Activated T-helper 1 cell treated with anti-CD3 and anti-CD28 coated beads, Interleukin-2, amount 50 U/mL, for 16 hours (primary cell): ENCODE data around the gene SYT8.

Experiments used
- DNase-seq, 2 donors: peaks; one replicate each; pipeline ENCODE4 v3.0.0-alpha.2; 2020; ENCODE audit warnings: low read depth in 1 of 2, low spot score in 1 of 2

Gene SYT8

DNA sequence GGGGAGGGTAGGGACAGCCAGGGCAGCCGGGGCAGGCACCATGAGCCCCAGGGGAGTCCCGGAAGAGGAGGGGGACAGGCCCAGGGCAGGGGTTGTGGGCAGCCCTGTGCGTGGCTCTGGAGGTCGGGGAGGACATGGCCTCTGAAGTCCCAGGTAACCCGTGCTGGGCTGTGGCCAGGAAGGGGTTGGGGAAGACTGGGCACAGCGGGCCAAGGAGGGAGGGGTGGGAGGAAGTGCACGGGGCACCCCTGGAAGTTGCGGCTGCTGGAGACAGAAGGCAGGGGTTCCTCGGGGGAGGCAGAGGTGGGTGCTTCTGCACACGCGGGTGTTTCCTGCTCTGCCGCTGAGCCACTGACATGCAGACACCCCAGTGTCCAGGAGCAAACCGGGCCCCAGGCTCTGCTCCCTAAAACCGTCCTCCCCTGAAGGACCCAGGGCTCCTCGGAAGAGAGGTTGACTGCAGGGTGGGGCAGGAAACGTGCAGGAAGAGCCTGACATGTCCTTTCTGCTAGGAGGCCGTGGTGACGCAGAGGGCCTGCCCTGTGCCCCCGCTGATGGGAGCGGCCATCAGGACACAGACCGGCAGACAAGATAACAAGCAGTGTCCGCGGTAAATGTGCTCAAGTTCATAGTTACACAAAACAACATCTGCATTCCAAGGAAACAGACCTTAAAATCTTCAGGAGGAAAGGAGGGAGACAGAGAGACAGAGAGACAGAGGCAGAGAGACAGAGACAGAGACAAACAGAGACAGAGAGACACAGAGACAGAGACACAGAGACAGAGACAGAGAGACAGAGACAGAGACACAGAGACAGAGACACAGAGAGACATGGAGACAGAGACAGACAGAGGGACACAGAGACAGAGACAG, 9.7 kb downstream of the SYT8 start:
- no peak for DNase-seq

DNA sequence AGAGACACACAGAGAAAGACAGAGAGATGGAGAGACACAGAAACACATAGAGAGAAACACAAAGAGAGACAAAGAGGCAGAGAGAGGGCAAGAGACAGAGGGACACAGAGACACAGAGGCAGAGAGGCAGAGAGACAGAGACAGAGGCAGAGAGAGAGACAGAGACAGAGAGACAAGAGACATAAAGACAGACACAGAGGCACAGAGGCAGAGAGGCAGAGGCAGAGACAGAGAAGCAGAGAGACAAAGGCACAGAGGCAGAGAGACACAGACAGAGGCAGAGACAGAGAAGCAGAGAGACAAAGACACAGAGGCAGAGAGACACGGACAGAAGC, 10.3 kb downstream of the SYT8 start:
- DNase-seq = no peak

DNA sequence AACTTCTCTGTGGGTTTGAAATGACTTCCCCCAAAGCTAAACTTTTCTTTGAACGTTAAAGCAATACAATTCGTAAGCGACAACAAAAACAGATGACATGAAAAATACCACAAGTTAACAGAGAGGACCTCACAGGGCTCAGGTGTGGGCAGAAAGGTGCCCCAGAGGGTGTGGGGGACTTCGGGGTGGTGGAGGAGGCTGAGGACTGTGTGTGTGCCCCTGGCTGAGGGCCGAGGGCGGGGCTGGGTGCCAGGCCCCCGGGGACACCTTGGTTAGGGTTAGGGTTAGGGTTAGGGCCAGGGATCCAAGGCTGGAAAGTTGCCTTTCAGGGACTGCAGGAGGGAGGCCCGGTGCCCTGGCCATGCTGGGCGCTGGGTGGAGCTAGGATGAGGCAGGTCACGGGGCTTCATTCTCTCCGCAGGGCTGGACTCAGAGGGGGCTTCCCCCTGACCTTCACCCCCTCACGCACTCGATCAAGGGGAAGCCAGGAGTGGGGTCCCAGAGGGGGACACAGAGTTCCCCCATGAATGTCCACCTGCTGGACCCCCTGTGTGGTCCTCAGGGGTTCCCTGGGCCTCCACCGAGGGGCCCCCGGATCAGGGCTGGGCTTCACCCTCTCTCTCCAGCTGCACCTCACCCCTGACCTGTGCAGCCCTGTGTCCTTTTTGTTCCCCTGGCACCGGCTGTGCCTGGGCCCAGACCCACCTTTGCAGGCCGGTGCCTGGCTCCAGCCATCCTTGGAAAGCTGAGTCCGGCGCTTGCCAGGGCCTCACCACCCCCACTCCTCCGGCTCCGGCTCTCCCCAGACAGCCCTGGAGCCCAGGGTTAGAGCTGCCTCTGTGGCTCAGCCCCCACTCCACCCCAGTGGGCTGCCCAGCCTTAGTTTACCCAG, 11.0 kb downstream of the SYT8 start:
- no peak for DNase-seq

DNA sequence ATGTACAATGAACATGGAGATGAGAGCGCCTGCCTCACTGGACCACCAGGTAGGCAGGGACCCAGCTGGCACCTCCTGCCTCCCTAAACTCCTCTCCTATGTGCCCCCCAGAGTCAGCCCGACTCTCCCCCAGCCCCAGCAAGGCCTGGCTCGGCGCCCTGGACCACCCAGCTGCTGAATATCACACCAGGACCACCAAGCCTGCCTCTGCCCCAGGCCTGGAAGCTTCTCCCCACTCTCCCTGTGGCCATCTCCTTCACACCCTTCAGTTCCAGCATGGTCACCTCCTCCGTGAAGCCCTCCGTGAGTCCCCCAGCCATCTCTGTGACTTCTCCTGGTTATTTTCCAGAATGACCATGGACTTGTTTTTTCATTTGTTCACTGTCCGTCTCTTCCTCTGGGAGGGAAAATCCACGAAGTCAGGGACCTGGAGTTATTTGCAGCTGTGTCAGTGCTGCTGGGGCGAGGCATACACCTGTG, 11.7 kb downstream of the SYT8 start:
- no peak for DNase-seq

DNA sequence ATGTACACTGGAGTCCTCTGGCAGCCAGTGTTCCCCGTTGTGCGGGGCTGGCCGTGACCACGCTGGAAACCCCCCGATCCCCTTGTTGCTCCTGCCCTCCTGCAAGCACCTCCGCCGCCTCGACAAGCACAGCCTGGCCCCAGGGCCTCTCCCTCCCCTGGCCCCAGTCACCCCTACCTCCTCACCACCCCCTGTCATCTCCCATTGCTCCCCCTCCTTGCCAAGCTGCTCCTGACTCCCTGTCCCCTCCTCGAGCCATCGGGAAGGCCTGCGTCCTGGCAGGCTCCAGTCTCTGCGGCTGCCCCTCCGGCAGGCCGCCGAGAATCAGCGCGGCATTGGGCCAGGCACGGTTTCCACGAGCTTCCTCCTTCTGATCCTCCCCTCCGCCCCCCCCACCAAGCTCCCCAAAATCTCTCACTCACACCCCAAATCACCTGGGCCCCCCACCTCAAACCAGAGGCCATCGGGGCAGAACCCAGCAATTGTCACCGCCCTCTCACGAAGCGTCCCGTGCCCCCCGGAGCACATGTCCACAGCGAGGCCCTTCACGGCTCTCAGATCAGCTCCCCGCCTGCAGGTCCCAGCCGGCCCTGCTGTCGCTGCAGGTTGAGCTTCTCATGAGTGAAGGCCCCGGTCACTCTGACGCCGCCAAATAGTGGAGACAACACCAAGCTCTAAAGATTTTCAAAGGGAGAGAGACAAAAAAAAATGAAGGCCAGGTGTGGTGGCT, 12.4 kb downstream of the SYT8 start:
- no peak for DNase-seq

DNA sequence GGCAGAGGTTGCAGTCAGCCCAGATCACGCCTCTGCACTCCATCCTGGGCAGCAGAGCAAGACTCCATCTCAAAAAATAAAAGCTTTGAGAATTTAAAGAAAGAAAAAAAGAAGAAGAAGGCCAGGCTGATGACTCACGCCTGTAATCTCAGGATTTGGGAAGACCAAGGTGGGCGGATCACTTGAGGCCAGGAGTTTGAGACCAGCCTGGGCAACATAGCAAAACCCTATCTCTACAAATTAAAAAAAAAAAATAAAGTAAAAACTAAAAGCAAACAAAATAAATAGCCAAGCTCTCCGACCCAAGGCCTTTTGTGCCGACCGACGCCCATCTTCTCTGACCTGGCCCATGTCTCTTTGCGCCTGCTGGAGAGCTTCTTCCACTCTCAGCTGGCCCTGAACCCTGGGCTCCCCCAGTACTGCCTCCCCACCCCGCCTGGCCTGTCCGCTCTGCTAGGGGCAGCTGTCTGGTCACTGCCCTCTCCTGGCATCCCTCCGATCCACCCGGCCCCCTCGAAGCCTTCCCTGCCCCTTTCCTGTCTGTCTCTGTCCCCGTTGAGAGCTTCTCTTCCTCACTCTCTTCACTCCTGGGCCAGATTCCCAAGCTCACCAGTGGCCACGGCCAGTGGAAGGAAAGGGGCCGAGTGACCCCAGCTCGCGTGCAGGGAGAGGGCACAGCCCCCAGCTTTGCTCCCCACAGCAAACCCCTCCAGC, 13.3 kb downstream of the SYT8 start:
- no peak for DNase-seq

DNA sequence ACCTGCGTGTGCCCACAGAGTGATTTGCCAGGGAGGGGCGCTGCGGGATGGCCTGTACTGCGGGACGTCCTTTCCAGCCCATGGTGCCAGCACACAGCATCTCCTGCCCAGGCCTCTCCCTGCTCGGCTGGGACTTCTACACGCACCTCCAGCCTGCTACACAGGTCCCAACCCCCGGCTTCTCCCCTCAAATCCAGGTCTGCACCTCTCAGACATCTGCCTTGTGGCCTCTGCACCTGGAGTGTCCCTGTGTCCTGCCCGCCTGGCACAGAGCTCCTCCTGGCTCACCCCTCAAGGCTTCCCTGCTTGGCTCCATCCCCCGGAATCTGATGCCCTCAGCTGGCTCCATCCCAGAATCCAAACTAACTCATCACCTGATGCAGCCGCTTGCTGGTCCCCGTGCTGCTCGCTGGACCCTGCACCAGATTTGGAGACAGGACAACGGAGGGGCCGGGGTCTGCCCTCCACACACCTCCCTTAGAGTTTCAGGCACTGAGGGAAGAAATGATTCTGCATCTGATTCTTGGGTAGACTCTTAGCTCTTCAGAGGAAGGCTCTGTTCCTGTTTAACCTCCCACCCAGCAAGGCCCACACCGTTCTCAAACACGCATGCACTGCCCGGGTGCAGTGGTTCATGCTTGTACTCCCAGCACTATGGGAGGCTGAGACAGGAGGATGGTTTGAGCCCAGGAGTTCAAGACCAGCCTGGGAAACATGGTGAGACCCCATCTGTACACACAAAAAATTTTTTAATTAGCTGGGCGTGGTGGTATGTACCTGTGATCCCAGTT, 14.0 kb downstream of the SYT8 start:
- no peak for DNase-seq

DNA sequence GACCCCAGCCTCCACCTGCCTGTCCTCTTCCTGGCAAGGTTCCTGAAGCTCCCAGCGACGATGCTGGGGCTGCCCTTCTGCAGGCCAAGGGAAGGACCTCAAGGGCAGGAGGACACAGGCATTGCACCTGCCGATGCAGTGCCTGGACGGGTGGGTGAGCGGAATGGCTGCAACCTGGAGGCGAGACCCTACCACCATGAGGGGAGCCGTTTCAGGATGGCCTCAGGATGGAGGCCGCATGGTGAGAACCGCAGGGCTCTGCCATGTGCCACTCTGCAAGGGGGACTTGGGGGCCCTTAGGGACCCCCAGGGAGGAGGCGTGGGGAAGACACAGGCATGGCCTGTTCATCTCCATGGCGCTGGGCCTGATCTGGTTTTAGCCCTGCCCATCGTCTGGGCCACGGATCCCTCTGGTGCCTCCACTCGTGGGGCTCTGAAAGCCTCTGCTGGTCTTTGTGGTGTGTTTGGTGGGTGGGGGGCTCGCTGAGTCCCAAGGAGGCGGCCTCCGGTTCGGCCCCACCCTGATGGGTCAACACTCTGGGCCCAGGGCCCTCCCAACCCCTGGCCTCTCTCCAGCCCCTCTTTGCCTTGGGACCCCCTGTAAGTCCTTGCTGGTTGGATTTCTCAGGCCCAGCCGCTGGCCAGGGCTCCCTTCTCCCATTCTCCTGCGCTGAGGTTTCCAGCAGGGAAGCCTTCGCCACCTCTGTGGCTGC, 16.8 kb downstream of the SYT8 start:
- DNase-seq = no peak

DNA sequence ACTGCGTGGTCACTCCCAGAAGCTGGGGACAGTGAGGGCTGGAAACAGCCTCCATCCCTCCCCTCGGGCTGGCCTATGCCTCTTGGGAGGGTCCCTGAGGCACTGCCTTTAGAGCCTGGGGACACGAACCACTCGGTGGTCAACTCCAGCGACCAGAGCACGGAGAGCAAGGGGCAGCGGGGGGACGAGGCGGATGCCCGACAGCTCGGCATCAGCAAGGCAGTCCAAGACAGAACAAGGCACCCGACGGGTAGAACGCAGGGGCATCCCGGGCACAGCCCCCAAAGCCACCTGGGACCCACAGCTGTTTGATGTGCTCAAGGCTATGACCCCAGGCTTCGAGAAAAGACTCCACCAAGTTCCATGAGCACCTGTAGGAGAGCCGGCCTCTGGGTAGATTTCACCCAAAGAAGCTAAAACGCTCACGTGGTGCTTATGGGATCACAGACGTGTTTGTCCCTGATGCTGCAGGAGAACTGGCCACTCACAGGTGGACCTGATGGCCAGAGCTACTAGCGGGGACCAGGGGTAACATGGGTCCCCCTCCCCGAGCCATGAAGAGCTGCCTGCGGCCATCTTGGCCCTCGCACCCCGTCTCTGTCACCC, 17.6 kb downstream of the SYT8 start:
- DNase-seq = no peak

DNA sequence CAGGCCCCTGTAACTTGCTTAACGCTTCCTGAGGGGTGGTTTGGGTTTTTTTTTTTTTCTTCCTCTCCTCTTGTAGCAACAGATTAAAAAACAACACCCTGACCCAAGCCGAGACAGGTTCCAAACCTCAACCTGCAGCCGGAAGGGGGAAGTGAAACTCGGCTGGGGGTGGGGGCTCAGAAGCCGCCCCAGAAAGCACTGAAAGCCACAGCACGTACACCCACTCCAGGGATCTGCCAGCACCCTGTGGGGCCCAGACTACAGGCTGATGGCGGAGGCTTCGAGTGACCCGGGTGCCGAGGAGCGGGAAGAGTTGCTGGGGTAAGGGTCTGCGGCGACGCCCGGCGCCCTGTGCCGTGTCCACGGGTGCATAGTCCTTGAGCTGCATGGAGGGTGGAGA, 18.1 kb downstream of the SYT8 start, which contains the start of gene LSP1:
Gene LSP1 (plus strand): TSS at position 208 of the 400 bp plus-strand sequence. CDS start 61 bp downstream, at position 269.
- peak; percentile 67 to 73 for DNase-seq

DNA sequence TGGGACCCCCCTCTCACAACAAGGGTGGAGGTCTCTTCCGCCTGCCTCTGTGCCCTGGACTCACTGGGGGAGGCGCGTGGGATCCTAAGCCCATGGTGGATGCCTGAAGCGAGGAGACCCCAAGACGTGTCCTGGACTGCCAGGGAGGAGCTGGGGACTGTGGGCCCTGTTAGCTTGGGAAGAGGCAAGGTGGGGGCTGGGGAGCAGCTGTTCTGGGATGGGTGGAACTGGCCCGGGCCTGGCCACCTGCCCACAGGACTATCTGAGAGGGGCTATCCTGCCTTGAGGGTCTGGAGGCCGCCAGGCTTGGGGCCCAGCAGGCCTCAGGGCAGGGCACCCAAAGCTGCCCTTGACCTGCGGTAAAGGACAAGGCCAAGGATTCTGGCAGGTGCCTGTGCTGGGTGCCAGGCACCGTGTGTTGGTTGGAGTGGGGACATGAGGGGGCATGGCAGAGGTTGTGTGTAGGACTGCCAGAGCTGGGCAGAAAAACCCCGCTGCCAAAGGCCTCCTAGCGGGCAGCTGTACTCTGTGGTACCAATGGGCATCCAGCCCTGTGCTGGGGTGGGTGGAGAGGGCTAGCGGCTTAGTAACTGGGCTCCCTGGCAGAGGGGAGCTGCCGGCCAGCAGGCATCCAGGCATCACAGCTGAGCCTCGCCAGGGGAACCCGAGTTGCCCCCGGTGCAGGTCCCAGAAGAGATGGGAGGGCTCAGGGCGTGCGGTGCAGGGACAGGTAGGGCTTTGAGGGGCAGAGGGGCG, 18.8 kb downstream of the SYT8 start:
- DNase-seq = no peak

DNA sequence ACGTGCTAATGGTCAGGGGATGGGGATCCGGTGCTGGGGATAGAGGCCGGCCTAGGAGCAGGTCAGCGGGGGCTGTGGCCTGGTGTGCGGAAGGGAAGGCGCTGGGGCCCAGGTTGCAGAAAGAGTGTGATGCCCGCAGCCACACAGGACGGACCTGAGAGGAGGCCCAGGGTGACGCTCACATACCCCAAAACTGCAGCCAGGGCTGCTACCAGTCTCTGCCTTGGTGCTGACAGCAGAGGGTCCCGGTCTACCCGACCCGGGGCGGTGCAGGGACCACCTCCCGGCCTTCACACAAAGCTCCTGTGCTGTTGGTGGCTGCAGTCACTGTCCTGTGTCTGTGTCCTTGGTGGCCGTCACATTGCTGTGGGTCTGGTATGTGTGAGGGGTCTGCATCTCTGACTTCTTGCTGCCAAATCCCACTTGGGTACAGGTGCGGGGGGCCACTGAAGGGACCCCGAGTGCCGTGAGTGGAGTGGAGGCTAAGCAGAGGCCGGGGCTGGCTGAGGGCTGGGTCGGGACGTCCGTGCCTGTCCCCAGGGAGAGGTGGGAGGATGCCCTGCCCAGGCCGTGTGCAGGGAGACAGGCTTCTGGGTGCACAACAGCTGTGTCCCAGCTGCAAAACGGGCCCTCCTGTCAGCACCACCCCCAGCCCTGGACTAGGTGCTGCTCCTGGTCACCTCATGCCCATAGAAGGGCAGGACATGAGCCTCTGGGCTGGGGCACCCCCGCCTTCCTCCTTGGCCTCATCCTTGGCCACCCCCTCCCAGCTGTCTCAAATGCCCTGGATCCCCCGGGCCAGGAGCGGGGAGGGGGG, 19.6 kb downstream of the SYT8 start:
- DNase-seq = no peak

DNA sequence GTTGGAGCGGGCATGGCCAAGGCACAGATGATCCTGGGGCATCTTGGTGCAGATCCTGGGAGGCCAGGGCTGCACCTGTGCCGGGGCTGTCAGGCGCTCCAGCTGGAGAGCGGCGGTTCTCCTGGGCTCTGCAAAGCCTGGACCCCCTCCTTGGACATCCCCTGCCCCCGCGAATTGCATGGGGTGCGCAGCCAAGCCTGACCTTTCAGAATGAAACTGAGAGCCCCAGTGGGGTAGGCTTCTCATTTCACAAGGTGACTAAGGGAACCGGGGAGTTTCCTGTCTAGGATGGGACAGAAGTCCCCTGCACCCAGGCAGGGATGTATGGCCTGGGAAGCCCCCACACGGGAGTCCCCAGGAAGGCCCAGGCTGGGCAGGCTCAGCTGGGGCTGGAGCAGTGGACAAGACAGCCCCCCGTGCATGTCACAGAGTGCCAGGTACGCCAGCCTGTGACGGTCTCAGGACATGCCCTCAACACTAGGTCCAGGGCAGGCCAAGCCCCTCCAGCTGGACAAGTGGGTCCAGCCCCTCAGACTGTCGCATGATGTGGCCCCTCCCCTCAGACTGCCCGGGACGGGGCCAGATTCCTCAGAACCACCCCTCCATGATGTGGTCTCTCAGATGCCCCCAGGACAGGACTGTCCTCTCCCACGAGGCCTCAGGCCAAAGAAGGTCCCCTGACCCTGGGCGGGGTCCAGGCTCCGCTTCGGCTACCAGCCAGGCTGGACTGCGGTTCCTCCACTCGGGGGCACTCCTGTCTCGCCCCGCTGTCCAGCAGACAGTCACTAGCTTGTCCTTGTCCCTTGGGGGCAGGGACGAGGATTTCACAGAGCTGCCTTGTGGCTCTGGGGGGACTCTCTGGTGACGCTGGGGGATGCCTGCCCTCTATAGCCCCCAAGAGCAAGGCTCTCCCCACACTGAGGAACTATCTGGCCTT, 20.4 kb downstream of the SYT8 start:
- DNase-seq = no peak

DNA sequence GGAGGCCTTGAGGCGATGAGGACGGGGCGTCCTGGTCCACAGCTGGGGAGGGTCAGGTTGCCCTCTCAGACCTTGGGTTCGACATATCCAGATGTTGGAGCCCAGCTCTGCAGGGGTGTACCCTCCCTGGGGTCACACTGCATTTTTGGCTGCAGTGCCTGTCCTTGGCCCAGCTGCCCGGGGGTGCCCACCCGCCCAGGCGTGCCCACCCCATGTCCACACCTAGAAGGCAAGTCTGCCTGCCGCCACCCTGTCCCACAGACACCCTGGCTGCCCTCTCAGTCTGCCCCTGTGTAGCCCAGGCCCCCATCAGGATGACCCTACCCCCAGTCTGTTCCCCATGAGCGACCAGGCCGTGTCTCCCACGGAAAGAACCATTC, 21.1 kb downstream of the SYT8 start:
- DNase-seq = no peak

DNA sequence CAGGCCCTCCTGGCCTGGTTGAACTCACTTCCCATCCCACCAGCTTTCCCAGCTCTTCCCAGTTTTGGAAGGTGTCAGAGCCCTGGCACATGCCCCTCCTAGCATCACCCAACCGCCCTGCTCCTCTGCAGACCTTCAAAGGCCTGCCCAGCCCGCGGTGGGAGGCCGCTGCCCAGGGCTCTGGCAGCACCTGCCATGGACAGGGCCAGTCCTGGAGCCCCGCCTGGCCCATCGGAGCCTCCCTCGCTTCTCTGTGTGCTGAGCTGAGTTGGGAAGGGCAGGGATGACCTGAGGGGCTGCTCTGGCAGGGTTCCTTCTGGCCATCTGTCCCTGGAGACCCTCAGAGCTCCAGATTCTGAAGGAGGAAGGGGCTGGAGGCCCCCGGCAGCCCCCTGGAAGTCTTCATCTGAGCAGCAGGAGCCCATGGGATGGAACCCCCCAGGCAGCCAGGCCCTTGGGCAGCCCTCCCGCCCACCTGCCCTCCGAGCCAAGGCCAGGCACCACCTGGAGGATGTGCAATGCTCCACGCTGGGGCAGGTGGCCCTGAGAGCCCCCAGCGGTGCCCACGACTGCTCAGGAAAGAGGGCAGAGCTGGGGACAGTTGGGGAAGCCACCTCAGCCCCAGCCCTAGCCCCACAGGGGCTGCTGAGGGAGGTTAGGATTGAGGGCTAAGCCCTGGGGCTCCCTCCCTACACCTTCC, 21.7 kb downstream of the SYT8 start:
- DNase-seq = no peak

DNA sequence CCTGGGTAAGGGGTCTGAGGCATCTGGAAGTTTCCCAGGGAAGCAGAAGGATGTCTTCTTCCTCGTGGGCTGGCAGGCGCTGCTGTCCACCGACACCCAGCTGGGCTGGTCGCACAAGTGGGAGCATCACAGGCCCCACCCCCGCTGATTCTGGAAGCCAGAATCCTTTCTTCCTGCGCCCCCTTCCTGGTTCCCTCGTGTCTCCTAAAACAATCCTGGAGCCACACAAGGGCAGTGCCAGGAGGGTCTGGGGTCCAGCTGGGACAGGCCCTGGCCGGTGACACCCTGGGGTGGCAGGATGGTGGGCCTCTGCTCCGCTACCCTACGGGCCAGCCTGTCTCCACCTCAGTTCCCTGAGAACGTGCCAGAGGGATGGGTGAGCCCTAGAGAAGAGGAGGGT, 22.3 kb downstream of the SYT8 start:
- no peak for DNase-seq
